Prostate gland (tissue), 2 donors: ENCODE measurements around the gene MB21D2. TPM values are rescaled to one million over a fixed set of nuclear protein-coding genes. Genes with fewer than 3 reads are reported as not detected.

Experiments used
- DNase-seq: peaks from one replicate; pipeline ENCODE4 v3.0.0-alpha.2; 2019; ENCODE audit warnings: low spot score
- H3K27ac ChIP-seq, 2 donors: fragments of 200-600 bp; sonication (generic); 2 replicates each; pipeline ENCODE4 v1.5.1; 2017 to 2019
- H3K27me3 ChIP-seq: fragments of 200-600 bp; sonication (generic); replicated peaks from 2 replicates; pipeline ENCODE4 v1.5.1; 2019; ENCODE audit not compliant: insufficient read depth
- H3K36me3 ChIP-seq, 2 donors: fragments of 200-600 bp; sonication (generic); 1 replicate in 1 of 2; 2 replicates in 1 of 2; pipeline versions ENCODE4 v1.5.1 to v1.8.1; 2017 to 2019
- H3K4me1 ChIP-seq: fragments of 200-600 bp; sonication (generic); replicated peaks from 2 replicates; pipeline ENCODE4 v1.5.1; 2019
- H3K4me3 ChIP-seq, 2 donors: fragments of 200-600 bp; sonication (generic); 2 replicates each; pipeline ENCODE4 v1.5.1; 2017 to 2019
- H3K9me3 ChIP-seq: fragments of 200-600 bp; sonication (generic); 2 replicates; pipeline ENCODE4 v1.5.1; 2017
- POLR2A ChIP-seq: fragments of 450-650 bp; IDR thresholded peaks from one replicate; pipeline ENCODE4 v1.6.1; 2016; ENCODE audit warnings: antibody characterized with exemption, mild to moderate bottlenecking
- POLR2AphosphoS5 ChIP-seq: sonication (generic); formaldehyde crosslinking; IDR thresholded peaks from one replicate; pipeline ENCODE4 v1.6.1; 2017; ENCODE audit warnings: antibody characterized with exemption
- WGBS: methylation state at CpG from one replicate; pipeline ENCODE4 v1.1.5; 2018; 5-methylcytosine and 5-hydroxymethylcytosine counted together
- intact Hi-C: fragments of 100-400 bp; cut with DNase I; formaldehyde crosslinking; loops from one replicate; pipeline ENCODE4 v1.14.2; 2022
- total RNA-seq, 2 donors: library from RNA; depleted of rRNA; stranded (reverse); fragments of >200 nt; gene quantifications; one replicate each; pipeline ENCODE4 v1.1.0, GENCODE V29; 2016
- TF ChIP-seq, protein P1 (sequence below), 4 experiments: fragments of 200-600 bp in 2 of 4; fragments of 450-650 bp in 2 of 4; sonication (generic) in 2 of 4; IDR thresholded peaks; 1 replicate in 3 of 4; 2 replicates in 1 of 4; pipeline ENCODE4 v1.5.1; 2016 to 2019; ENCODE audit warnings: antibody characterized with exemption in 4 of 4, mild to moderate bottlenecking in 2 of 4, moderate library complexity in 2 of 4

The MB21D2 gene
- total RNA-seq, 2 donors from 2014 or later: 1.8 to 20.4 TPM

DNA sequence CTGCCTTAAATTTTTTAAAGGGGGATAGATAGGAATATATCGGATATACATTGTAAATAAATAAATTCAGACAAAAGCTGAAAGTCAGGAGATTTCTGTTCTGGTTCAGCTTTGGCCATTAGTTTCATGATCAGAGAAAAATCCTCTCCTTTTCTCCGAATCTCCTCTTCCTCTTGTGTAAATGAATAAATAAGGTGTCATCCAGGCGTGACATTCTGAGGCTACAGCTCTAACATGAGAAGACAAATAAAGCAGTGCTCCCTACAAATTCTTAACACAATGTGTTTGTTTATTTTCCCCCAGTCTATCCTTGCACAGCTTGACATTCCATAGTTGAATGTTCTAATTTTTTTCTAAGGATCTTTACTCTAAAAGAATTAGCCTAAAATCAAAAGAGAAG is 9.4 kb upstream of the MB21D2 start:
- Histone ChIP-seq H3K27ac (no peak overlapping the region), H3K36me3 (no peaks in the 10 kb centered on the region), H3K4me3 (no peak overlapping the region), H3K4me1 (no peaks in the 10 kb centered on the region), H3K9me3 (no peaks in the 10 kb centered on the region), H3K27me3 (no peaks in the 10 kb centered on the region)
- WGBS: 76% methylated on average over 3 of the region's 3 CpGs
- intact Hi-C loops: no loop called here
- no peak for DNase-seq
- TF ChIP-seq POLR2AphosphoS5 (no peak), POLR2A (no peak)
- TF ChIP-seq, protein P1, sequence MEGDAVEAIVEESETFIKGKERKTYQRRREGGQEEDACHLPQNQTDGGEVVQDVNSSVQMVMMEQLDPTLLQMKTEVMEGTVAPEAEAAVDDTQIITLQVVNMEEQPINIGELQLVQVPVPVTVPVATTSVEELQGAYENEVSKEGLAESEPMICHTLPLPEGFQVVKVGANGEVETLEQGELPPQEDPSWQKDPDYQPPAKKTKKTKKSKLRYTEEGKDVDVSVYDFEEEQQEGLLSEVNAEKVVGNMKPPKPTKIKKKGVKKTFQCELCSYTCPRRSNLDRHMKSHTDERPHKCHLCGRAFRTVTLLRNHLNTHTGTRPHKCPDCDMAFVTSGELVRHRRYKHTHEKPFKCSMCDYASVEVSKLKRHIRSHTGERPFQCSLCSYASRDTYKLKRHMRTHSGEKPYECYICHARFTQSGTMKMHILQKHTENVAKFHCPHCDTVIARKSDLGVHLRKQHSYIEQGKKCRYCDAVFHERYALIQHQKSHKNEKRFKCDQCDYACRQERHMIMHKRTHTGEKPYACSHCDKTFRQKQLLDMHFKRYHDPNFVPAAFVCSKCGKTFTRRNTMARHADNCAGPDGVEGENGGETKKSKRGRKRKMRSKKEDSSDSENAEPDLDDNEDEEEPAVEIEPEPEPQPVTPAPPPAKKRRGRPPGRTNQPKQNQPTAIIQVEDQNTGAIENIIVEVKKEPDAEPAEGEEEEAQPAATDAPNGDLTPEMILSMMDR (IDR thresholded peaks at IDR 0.05): no peak

DNA sequence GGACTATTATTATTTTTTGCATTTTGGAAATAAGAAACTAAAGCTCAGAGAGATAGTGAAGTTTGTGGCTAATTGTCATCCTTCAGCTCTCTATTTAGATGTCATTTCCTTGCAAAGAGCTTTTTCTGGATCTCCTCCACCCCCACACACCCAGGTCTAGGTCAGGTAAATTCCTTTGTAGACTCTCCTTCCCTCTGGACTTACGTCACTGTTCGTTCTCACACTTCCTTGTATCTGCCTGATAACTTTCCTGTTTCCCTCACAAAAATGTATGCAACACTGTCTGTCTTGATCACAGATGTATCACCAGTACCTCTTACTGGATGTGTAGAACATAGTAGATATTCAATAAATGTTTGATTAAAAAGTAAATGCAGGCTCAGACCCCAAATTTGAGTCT is 6.1 kb upstream of the MB21D2 start:
- intact Hi-C loops: no loop called here
- 93% methylated on average over 2 of the region's 2 CpGs for WGBS

DNA sequence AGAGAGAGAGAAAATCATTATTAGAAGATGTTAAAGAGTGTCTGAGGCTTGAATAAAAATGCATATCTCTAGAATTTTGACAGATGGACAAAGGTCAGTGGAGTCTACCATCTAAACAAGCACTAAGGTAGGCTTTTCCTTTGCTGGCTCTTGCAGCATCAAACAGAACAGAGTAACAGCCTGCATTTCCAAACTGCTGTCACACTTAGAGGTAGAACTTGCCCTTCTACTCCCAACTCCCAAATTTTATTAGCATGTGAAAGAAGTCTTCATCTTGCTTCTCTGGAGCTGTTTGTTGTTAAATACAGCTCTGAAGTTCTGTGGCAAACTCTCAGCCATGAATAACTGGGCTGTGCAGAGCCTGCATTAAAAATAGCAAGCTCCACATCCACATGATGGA is 4.1 kb upstream of the MB21D2 start:
- no peak for DNase-seq
- Histone ChIP-seq H3K4me1 (no peaks in the 10 kb centered on the region), H3K27me3 (peaks cover 2% of the 10 kb centered on the region), H3K4me3 (no peak overlapping the region), H3K36me3 (no peaks in the 10 kb centered on the region), H3K9me3 (no peaks in the 10 kb centered on the region), H3K27ac (no peak overlapping the region)
- intact Hi-C loops: no loop called here
- TF ChIP-seq, protein P1 (IDR thresholded peaks at IDR 0.05): no peak
- TF ChIP-seq POLR2AphosphoS5: no peak
- TF ChIP-seq POLR2A: no peak

More for the DNA sequence above, 6.1 kb upstream of the MB21D2 start:
- TF ChIP-seq, protein P1 (IDR thresholded peaks at IDR 0.05): no peak
- no peak for TF ChIP-seq POLR2A
- no peak for TF ChIP-seq POLR2AphosphoS5
- Histone ChIP-seq H3K4me1 (no peaks in the 10 kb centered on the region), H3K9me3 (no peaks in the 10 kb centered on the region), H3K36me3 (no peaks in the 10 kb centered on the region), H3K27ac (no peak overlapping the region), H3K27me3 (peaks cover 2% of the 10 kb centered on the region), H3K4me3 (no peak overlapping the region)
- no peak for DNase-seq

DNA sequence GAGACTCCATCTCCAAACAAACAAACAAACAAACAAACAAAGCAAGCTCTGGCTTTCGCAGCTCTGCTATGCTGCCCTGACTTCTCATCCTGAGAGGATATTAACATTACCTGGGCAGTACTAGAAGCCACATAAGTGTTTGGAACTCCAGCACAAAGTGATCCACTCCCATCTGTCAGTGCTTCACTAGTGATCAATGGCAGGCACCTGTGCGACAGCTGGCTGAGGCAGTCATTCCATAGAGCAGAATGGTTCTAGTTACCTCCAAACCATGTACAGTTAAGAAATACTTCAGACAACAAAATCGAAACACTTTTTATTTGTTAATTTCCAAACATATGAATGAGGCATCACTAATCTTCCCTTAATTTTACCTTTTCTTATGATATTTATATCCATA is 2.8 kb upstream of the MB21D2 start:
- intact Hi-C loops: no loop called here
- Histone ChIP-seq H3K27me3 (peaks cover 2% of the 10 kb centered on the region), H3K9me3 (no peaks in the 10 kb centered on the region), H3K36me3 (no peaks in the 10 kb centered on the region), H3K4me3 (no peak overlapping the region), H3K4me1 (no peaks in the 10 kb centered on the region), H3K27ac (no peak overlapping the region)
- DNase-seq: no peak
- 90% methylated on average over 3 of the region's 3 CpGs for WGBS
- TF ChIP-seq, protein P1 (IDR thresholded peaks at IDR 0.05): no peak
- TF ChIP-seq POLR2AphosphoS5 (no peak), POLR2A (no peak)

DNA sequence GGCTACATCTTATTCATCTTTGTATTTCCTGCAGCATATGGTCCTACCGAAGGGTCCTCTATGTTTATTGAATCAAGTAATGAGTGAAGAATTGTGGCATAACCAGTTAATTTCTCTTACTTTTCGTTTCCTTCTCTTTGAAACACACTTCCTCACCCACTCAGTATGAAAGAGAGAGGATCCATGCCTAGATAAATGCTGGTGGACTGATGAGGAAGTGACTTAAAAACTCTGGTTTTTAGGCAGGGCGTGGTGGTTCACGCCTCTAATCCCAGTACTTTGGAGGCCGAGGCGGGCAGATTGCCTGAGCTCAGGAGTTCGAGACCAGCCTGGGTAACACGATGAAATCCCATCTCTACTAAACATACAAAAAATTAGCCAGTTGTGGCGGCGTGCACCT is 2.2 kb upstream of the MB21D2 start:
- Histone ChIP-seq H3K4me3 (no peak overlapping the region), H3K27ac (no peak overlapping the region), H3K4me1 (no peaks in the 10 kb centered on the region), H3K27me3 (peaks cover 2% of the 10 kb centered on the region), H3K9me3 (no peaks in the 10 kb centered on the region), H3K36me3 (no peaks in the 10 kb centered on the region)
- intact Hi-C loops: loop anchor here (5.0 kb wide), 2 partner anchors 103 to 672 kb away; partner anchors contain the start of gene OPA1
- no peak for DNase-seq
- TF ChIP-seq, protein P1 (IDR thresholded peaks at IDR 0.05): no peak
- TF ChIP-seq POLR2AphosphoS5: no peak
- no peak for TF ChIP-seq POLR2A
- 88% methylated on average over 10 of the region's 10 CpGs for WGBS
